Esophagus muscularis mucosa (tissue), 4 donors: ENCODE results near the gene ACE. TPM values are rescaled to one million over a fixed set of nuclear protein-coding genes. Genes with fewer than 3 reads are reported as not detected.

Experiments used
- DNase-seq: peaks from one replicate; pipeline ENCODE4 v3.0.0-alpha.2; 2017; ENCODE audit errors: extremely low spot score
- H3K27ac ChIP-seq, 4 donors: fragments of 200-600 bp; sonication (generic); replicated peaks in 1 of 4; 1 replicate in 3 of 4; 2 replicates in 1 of 4; pipeline ENCODE4 v1.5.1; 2016 to 2019; ENCODE audit warnings: mild to moderate bottlenecking in 1 of 4
- H3K27me3 ChIP-seq, 4 donors: fragments of 200-600 bp; sonication (generic); one replicate each; pipeline versions ENCODE4 v1.5.1 to v1.6.0; 2016 to 2019
- H3K36me3 ChIP-seq, 4 donors: fragments of 200-600 bp; sonication (generic); one replicate each; pipeline ENCODE4 v1.5.1; 2016 to 2019
- H3K4me1 ChIP-seq, 4 donors: fragments of 200-600 bp; sonication (generic); one replicate each; pipeline ENCODE4 v1.5.1; 2016 to 2019
- H3K4me3 ChIP-seq, 4 donors: fragments of 200-600 bp; sonication (generic); 1 replicate in 2 of 4; 2 replicates in 2 of 4; pipeline ENCODE4 v1.5.1; 2016 to 2019; ENCODE audit warnings: mild to moderate bottlenecking in 4 of 4, moderate library complexity in 1 of 4
- H3K9me3 ChIP-seq, 4 donors: fragments of 200-600 bp; sonication (generic); 1 replicate in 3 of 4; 2 replicates in 1 of 4; pipeline ENCODE4 v1.5.1; 2016 to 2019
- EP300 ChIP-seq: sonication (generic); formaldehyde crosslinking; IDR thresholded peaks from one replicate; pipeline ENCODE4 v1.6.1; 2017; ENCODE audit warnings: antibody characterized with exemption
- POLR2A ChIP-seq: fragments of 450-650 bp; IDR thresholded peaks from one replicate; pipeline ENCODE4 v1.6.1; 2017; ENCODE audit warnings: antibody characterized with exemption, moderate library complexity, mild to moderate bottlenecking, low read depth
- POLR2AphosphoS5 ChIP-seq, 2 donors: sonication (generic); formaldehyde crosslinking; IDR thresholded peaks; one replicate each; pipeline ENCODE4 v1.6.1; 2017; ENCODE audit warnings: antibody characterized with exemption in 2 of 2
- WGBS: methylation state at CpG from one replicate; pipeline ENCODE4 v1.1.5; 2018; 5-methylcytosine and 5-hydroxymethylcytosine counted together
- intact Hi-C: fragments of 100-400 bp; cut with DNase I; formaldehyde crosslinking; loops from one replicate; pipeline ENCODE4 v1.15.1; 2023
- total RNA-seq, 4 donors: library from RNA; depleted of rRNA; stranded (reverse); fragments of >200 nt; gene quantifications; one replicate each; pipeline versions ENCODE4 v1.1.0 to v1.2.1, GENCODE V29; 2016
- TF ChIP-seq, protein P1 (sequence below), 3 experiments: fragments of 200-600 bp in 2 of 3; fragments of 450-650 bp in 1 of 3; sonication (generic) in 2 of 3; IDR thresholded peaks; one replicate each; pipeline ENCODE4 v1.5.1; 2017 to 2019; ENCODE audit warnings: antibody characterized with exemption in 3 of 3, mild to moderate bottlenecking in 2 of 3, moderate library complexity in 1 of 3

Gene ACE
- total RNA-seq, 4 donors from 2014 or later: 2.5 to 9.6 (median 4.9) TPM

DNA sequence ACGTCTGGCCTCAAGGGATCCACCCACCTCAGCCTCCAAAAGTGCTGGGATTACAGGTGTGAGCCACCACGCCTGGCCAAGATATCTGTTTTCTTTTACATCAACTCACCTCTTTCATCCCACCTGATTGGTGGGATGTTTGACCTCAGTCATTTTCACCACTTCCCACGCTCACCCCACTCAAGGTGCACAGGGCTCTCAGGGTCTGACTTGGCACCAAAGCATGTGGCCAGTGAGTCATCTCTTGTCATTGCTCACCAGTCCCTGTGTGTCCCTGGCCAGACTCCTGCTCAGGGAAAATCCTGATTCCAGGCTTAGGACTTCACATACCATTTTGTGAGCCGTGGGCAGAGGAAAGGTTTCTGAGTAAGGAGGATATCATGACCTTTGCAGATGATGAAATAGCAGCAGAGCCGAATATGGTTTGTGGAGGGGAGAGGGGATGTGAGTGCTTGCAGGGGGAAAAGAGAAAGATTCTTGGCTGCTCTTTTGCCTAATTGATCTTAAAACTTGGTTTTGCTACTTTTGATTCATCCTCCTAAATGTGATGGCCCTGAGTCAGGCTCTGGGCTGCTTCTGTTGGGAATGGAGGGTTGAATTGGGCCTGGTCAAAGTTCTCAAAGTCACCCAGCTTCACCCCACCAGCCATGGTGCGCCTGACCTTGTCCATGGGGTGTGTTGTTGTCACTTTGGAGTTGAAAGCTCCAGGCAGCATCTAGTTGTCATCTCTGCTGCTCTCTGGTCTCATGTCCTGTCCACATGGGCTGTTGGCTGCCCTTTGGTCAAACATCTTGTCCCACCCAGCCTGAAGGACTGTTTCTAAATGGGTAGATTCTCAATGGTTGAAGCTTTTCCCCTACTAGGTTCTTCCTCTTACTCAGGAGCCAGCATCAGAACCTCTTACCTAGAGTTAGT lies 40.3 kb downstream of the ACE start:
- Histone ChIP-seq H3K4me3 (no peak overlapping the region), H3K36me3 (no peaks in the 10 kb centered on the region), H3K27ac (no peak overlapping the region), H3K27me3 (peaks cover 0 to 29% (median 0%) of the 10 kb centered on the region in 4 donors), H3K9me3 (no peaks in the 10 kb centered on the region), H3K4me1 (no peaks in the 10 kb centered on the region)
- 77% methylated on average over 6 of the region's 6 CpGs for WGBS
- intact Hi-C loops: no loop called here
- no peak for DNase-seq
- TF ChIP-seq POLR2AphosphoS5 (IDR thresholded peaks at IDR 0.05) (no peak), POLR2A (no peak), EP300 (no peak)
- TF ChIP-seq, protein P1, sequence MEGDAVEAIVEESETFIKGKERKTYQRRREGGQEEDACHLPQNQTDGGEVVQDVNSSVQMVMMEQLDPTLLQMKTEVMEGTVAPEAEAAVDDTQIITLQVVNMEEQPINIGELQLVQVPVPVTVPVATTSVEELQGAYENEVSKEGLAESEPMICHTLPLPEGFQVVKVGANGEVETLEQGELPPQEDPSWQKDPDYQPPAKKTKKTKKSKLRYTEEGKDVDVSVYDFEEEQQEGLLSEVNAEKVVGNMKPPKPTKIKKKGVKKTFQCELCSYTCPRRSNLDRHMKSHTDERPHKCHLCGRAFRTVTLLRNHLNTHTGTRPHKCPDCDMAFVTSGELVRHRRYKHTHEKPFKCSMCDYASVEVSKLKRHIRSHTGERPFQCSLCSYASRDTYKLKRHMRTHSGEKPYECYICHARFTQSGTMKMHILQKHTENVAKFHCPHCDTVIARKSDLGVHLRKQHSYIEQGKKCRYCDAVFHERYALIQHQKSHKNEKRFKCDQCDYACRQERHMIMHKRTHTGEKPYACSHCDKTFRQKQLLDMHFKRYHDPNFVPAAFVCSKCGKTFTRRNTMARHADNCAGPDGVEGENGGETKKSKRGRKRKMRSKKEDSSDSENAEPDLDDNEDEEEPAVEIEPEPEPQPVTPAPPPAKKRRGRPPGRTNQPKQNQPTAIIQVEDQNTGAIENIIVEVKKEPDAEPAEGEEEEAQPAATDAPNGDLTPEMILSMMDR (IDR thresholded peaks at IDR 0.05): no peak

GRCh38 chr17:63517825-63518534 lies 41.1 kb downstream of the ACE start:
- WGBS: 84% methylated on average over 8 of the region's 8 CpGs
- Histone ChIP-seq H3K36me3 (no peaks in the 10 kb centered on the region), H3K4me3 (no peak overlapping the region), H3K27ac (no peak overlapping the region), H3K4me1 (peaks cover 0 to 5% (median 3%) of the 10 kb centered on the region in 4 donors), H3K27me3 (peaks cover 0 to 37% (median 0%) of the 10 kb centered on the region in 4 donors), H3K9me3 (no peaks in the 10 kb centered on the region)
- TF ChIP-seq EP300 (no peak), POLR2AphosphoS5 (IDR thresholded peaks at IDR 0.05) (no peak), POLR2A (no peak)
- TF ChIP-seq, protein P1 (IDR thresholded peaks at IDR 0.05): no peak
- intact Hi-C loops: no loop called here
- no peak for DNase-seq

- Histone ChIP-seq H3K36me3 (no peaks in the 10 kb centered on the region), H3K4me1 (peaks cover 0 to 13% (median 9%) of the 10 kb centered on the region in 4 donors), H3K27me3 (peaks cover 0 to 49% (median 0%) of the 10 kb centered on the region in 4 donors), H3K9me3 (no peaks in the 10 kb centered on the region), H3K27ac (no peak overlapping the region), H3K4me3 (no peak overlapping the region)
- no peak for TF ChIP-seq EP300
- TF ChIP-seq, protein P1 (IDR thresholded peaks at IDR 0.05): no peak
- no peak for TF ChIP-seq POLR2AphosphoS5 (IDR thresholded peaks at IDR 0.05)
- no peak for TF ChIP-seq POLR2A
- intact Hi-C loops: no loop called here
- no peak for DNase-seq
- 100% methylated on average over 1 of the region's 1 CpG for WGBS
Measured at GRCh38 chr17:63519116-63519881, 42.4 kb downstream of the ACE start.

DNA sequence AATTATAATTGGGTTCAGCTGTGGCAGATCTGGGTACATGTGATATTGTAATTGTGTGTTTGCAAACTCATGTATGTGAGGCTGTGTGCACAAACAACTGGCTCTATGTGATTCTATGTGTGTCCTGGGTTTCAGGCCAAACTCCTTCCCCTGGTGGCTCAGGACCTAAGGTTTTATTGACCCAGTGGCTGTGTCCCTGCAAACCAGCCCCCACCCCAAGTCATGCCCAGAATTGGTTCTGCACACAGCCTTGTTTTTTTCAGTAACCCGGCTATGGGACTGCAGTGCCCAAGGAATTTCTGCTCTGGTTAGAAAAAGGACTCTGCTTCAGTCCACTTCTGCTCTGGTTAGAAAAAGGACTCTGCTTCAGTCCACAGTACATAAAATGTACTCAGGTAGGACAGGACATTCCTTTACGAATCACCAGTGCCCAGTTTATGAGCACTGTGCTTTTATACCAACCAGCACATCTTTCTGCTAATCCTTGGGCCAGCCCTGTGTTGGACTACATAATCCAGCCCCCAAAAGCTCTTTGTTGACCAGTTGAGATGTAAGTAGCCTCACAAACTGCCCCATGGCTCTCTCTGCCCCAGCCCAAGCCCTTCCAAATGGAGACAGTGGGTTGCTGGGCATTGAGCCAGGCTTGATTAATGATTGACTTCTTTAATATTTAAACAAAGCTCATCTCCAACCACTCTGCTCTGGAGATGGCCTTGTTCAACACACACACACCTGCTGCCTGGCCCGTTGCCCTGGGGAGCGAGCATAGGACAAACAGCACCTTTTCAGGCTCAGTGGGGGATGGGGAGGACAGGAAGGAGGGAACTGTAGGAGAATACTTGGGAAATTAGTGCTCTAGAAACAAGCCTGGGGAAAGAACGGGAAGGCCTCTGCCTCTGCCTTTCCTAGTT lies 43.4 kb downstream of the ACE start:
- no peak overlapping the region for H3K27ac ChIP-seq
- H3K9me3 ChIP-seq: no peaks in the 10 kb centered on the region
- DNase-seq: no peak
- peaks cover 0 to 13% (median 9%) of the 10 kb centered on the region in 4 donors for H3K4me1 ChIP-seq
- H3K4me3 ChIP-seq: no peak overlapping the region
- H3K27me3 ChIP-seq: peaks cover 0 to 58% (median 0%) of the 10 kb centered on the region in 4 donors
- 46% methylated on average over 5 of the region's 5 CpGs for WGBS
- H3K36me3 ChIP-seq: no peaks in the 10 kb centered on the region
- intact Hi-C loops: no loop called here
- no peak for TF ChIP-seq EP300
- no peak for TF ChIP-seq POLR2AphosphoS5 (IDR thresholded peaks at IDR 0.05)
- TF ChIP-seq POLR2A: no peak
- TF ChIP-seq, protein P1 (IDR thresholded peaks at IDR 0.05): no peak
